SK-N-SH (cell line): ENCODE data around the gene APP. TPM values are rescaled to one million over a fixed set of nuclear protein-coding genes. Genes with fewer than 3 reads are reported as not detected.
A peak's percentile ranks its signal among the peaks of the same experiment; 100 is the strongest.

Experiments used
- CTCF ChIA-PET: fragments of 300-600, 350-600 bp; formaldehyde crosslinking; extraction: SDS; loops from one replicate; lab custom pipeline; 2021; lab: Yijun Ruan, JAX
- POLR2A ChIA-PET: fragments of 350-600 bp; sonication (Branson Sonifier 250); formaldehyde crosslinking; extraction: SDS; loops from one replicate; lab custom pipeline; 2020; ENCODE audit warnings: antibody characterized with exemption, inconsistent platforms; lab: Yijun Ruan, JAX
- DNase-seq: peaks from one replicate; pipeline ENCODE4 v3.0.0; 2012
- H2AFZ ChIP-seq: fragments of 200-600 bp; sonication (generic); 2 replicates; pipeline ENCODE4 v1.8.1; 2016; ENCODE audit warnings: antibody characterized with exemption, mild to moderate bottlenecking, low read depth
- H3F3A ChIP-seq: fragments of 200-600 bp; sonication (generic); replicated peaks from 2 replicates; pipeline ENCODE3; 2016; ENCODE audit warnings: antibody characterized with exemption, mild to moderate bottlenecking; ENCODE audit not compliant: insufficient read depth
- H3K27ac ChIP-seq, 2 experiments: fragments of 200-500 bp in 1 of 2; fragments of 200-600 bp in 1 of 2; sonication (Bioruptor generic) in 1 of 2; sonication (generic), shearing (Covaris generic) in 1 of 2; 2 replicates each; pipeline versions ENCODE4 v1.5.1 to v1.6.1; 2014 to 2016; ENCODE audit warnings: low read depth in 2 of 2, inconsistent platforms in 1 of 2, low read length in 1 of 2, mild to moderate bottlenecking in 1 of 2, mixed read lengths in 1 of 2
- H3K27me3 ChIP-seq: fragments of 200-600 bp; sonication (generic), shearing (Covaris generic); 2 replicates; pipeline ENCODE4 v1.6.1; 2016; ENCODE audit warnings: mixed run types; ENCODE audit not compliant: insufficient read depth
- H3K36me3 ChIP-seq, 2 experiments: fragments of 200-500 bp in 1 of 2; fragments of 200-600 bp in 1 of 2; sonication (Bioruptor generic) in 1 of 2; sonication (generic) in 1 of 2; replicated peaks in 1 of 2; 2 replicates each; pipeline versions ENCODE3 to v1.5.1; 2014 to 2016; ENCODE audit warnings: low read length in 1 of 2, mild to moderate bottlenecking in 1 of 2; ENCODE audit not compliant: insufficient read depth in 2 of 2, control insufficient read depth in 1 of 2
- H3K4me1 ChIP-seq, 2 experiments: fragments of 200-500 bp in 1 of 2; fragments of 200-600 bp in 1 of 2; sonication (Bioruptor generic) in 1 of 2; sonication (generic), shearing (Covaris generic) in 1 of 2; 2 replicates each; pipeline versions ENCODE4 v1.5.1 to v1.6.1; 2014 to 2016; ENCODE audit warnings: low read depth in 1 of 2, low read length in 1 of 2, mixed run types in 1 of 2; ENCODE audit not compliant: insufficient read depth in 2 of 2, control insufficient read depth in 1 of 2
- H3K4me2 ChIP-seq: fragments of 200-600 bp; sonication (generic), shearing (Covaris generic); 2 replicates; pipeline ENCODE4 v1.6.1; 2017; ENCODE audit warnings: mixed run types
- H3K4me3 ChIP-seq, 2 experiments: fragments of 200-500 bp in 1 of 2; fragments of 200-600 bp in 1 of 2; sonication (Bioruptor generic) in 1 of 2; sonication (generic), shearing (Covaris generic) in 1 of 2; 2 replicates each; pipeline versions ENCODE4 v1.5.1 to v1.8.1; 2014 to 2016; ENCODE audit warnings: low read depth in 2 of 2, inconsistent platforms in 1 of 2, low read length in 1 of 2, mild to moderate bottlenecking in 1 of 2, mixed read lengths in 1 of 2, moderate library complexity in 1 of 2
- H3K79me2 ChIP-seq: fragments of 200-600 bp; sonication (generic); 2 replicates; pipeline ENCODE4 v1.8.1; 2017; ENCODE audit warnings: mild to moderate bottlenecking; ENCODE audit not compliant: insufficient read depth
- H3K9ac ChIP-seq: fragments of 200-600 bp; sonication (generic); 2 replicates; pipeline ENCODE4 v1.6.1; 2017; ENCODE audit warnings: mixed run types
- H3K9me2 ChIP-seq: fragments of 200-600 bp; sonication (generic); 2 replicates; pipeline ENCODE4 v1.6.1; 2017; ENCODE audit warnings: mixed run types
- H3K9me3 ChIP-seq: fragments of 200-600 bp; sonication (generic); 2 replicates; pipeline ENCODE4 v1.6.1; 2017; ENCODE audit warnings: mixed run types, mild to moderate bottlenecking, moderate library complexity
- H4K20me1 ChIP-seq: fragments of 200-600 bp; sonication (generic); 2 replicates; pipeline ENCODE4 v1.6.1; 2017; ENCODE audit warnings: mild to moderate bottlenecking, mixed run types; ENCODE audit not compliant: insufficient read depth
- ELF1 ChIP-seq: IDR thresholded peaks from 2 replicates; pipeline ENCODE4 v1.4.0; 2012
- EP300 ChIP-seq, 2 experiments: IDR thresholded peaks; 2 replicates each; pipeline versions ENCODE4 v1.4.0 to v1.6.1; 2012; ENCODE audit warnings: borderline replicate concordance in 1 of 2, low read depth in 1 of 2, low read length in 1 of 2
- EZH2phosphoT487 ChIP-seq: fragments of 200-600 bp; sonication (generic); IDR thresholded peaks from 2 replicates; pipeline ENCODE4 v1.6.1; 2017; ENCODE audit warnings: low read depth, mixed run types, mild to moderate bottlenecking, antibody characterized with exemption, moderate library complexity, borderline replicate concordance
- FOSL2 ChIP-seq: IDR thresholded peaks from 2 replicates; pipeline ENCODE4 v1.4.0; 2012; ENCODE audit warnings: low read depth, mild to moderate bottlenecking, moderate library complexity, borderline replicate concordance
- FOXJ3 ChIP-seq: sonication (generic); formaldehyde crosslinking; IDR thresholded peaks from 2 replicates; pipeline ENCODE4 v1.5.1; 2020; ENCODE audit warnings: mild to moderate bottlenecking, missing genetic modification reagents
- GABPA ChIP-seq: IDR thresholded peaks from 2 replicates; pipeline ENCODE4 v1.4.0; 2012; ENCODE audit warnings: low read depth, mild to moderate bottlenecking
- GATA2 ChIP-seq: sonication (generic); formaldehyde crosslinking; IDR thresholded peaks from 2 replicates; pipeline ENCODE4 v1.5.0; 2020; ENCODE audit warnings: mild to moderate bottlenecking, missing genetic modification reagents
- JUND ChIP-seq: IDR thresholded peaks from 2 replicates; pipeline ENCODE4 v1.4.0; 2012
- MEF2A ChIP-seq: IDR thresholded peaks from 2 replicates; pipeline ENCODE4 v1.4.0; 2012; ENCODE audit warnings: low read depth, borderline replicate concordance
- NRF1 ChIP-seq: IDR thresholded peaks from 2 replicates; pipeline ENCODE4 v1.6.1; 2012; ENCODE audit warnings: low read depth, mild to moderate bottlenecking, low read length
- POLR2AphosphoS5 ChIP-seq: IDR thresholded peaks from 2 replicates; pipeline ENCODE4 v1.6.1; 2012; ENCODE audit warnings: low read depth, low read length
- RAD21 ChIP-seq: IDR thresholded peaks from 2 replicates; pipeline ENCODE4 v1.6.1; 2012; ENCODE audit warnings: mild to moderate bottlenecking, low read length
- RCOR1 ChIP-seq: fragments of 150-350 bp; IDR thresholded peaks from 2 replicates; pipeline ENCODE4 v1.6.1; 2017; ENCODE audit warnings: antibody characterized with exemption, low read length
- RXRA ChIP-seq: IDR thresholded peaks from 2 replicates; pipeline ENCODE4 v1.4.0; 2012; ENCODE audit warnings: low read depth, mild to moderate bottlenecking, borderline replicate concordance
- SIN3A ChIP-seq: IDR thresholded peaks from 2 replicates; pipeline ENCODE4 v1.6.1; 2012; ENCODE audit warnings: low read depth, mild to moderate bottlenecking, low read length, moderate library complexity, borderline replicate concordance
- SMC3 ChIP-seq: IDR thresholded peaks from 2 replicates; pipeline ENCODE4 v1.6.1; 2012; ENCODE audit warnings: low read depth, low read length, improper control_type of control experiment
- TAF1 ChIP-seq: IDR thresholded peaks from 2 replicates; pipeline ENCODE4 v1.6.1; 2012; ENCODE audit warnings: low read depth, mild to moderate bottlenecking, low read length, moderate library complexity, borderline replicate concordance
- TCF12 ChIP-seq: IDR thresholded peaks from 2 replicates; pipeline ENCODE4 v1.4.0; 2012
- TEAD4 ChIP-seq: IDR thresholded peaks from 2 replicates; pipeline ENCODE4 v1.4.0; 2012; ENCODE audit warnings: mild to moderate bottlenecking, borderline replicate concordance; ENCODE audit not compliant: insufficient read depth
- WGBS: methylation state at CpG from one replicate; pipeline ENCODE4 v1.1.6; 2017; ENCODE audit warnings: low lambda C conversion rate; 5-methylcytosine and 5-hydroxymethylcytosine counted together
- polyA plus RNA-seq, 3 experiments: library from polyadenylated mRNA; depleted of rRNA; stranded (reverse); fragments of >200 nt; gene quantifications; 2 replicates each; pipeline ENCODE4 v1.2.3, GENCODE V29; 2012
- TF ChIP-seq, protein P1 (sequence below): IDR thresholded peaks from 2 replicates; pipeline ENCODE4 v1.4.0; 2012; ENCODE audit warnings: low read depth, borderline replicate concordance
- TF ChIP-seq, protein P2 (sequence below): IDR thresholded peaks from 2 replicates; pipeline ENCODE4 v1.4.0; 2012; ENCODE audit warnings: low read depth, borderline replicate concordance
- TF ChIP-seq, protein P3 (sequence below): IDR thresholded peaks from 2 replicates; pipeline ENCODE4; 2012
- TF ChIP-seq, protein P4 (sequence below): IDR thresholded peaks from 2 replicates; pipeline ENCODE4 v1.4.0; 2012; ENCODE audit warnings: low read depth

The APP gene
- polyA plus RNA-seq, 1 of the 3 experiments (the other 2 are of a cell fraction), result 780 TPM

DNA sequence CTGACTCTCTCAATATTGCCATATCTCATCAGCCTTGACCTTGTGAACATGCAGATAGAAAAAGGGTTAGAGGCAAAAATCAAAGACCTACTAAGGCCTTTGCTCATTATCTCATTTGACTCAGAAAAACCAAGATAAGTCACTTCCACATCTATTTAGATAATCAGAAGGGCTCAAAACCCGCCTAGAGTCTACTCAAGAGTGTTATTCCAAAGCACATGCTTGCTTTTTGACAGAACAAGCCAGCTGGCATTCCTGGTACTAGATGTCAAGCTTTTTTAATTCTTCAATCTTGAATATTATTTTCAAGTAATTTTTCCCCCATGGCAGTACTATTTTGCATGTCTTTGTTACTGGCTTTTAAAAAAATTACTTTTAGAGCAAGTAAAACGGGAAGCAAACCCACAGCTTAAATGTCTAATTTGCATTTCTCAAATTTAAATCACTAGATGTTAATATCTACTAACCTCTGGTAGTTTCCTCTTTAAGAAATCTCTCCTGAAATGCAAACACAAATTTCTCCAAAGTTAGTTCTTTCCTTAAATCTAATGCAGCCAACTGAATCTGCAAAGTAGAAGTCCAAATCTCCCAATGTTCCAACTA lies 51.5 kb downstream of the APP start:
- H3K9ac ChIP-seq, result no peak overlapping the region
- ChIA-PET POLR2A (no interaction called here), CTCF (no interaction called here)
- no peak overlapping the region for H3K4me2 ChIP-seq
- H3K4me1 ChIP-seq, result peaks cover 25 to 42% of the 10 kb centered on the region in 2 experiments; a peak in 3 of 4 replicates
- no peak overlapping the region for H2AFZ ChIP-seq
- H3F3A ChIP-seq, result peaks cover 16% of the 10 kb centered on the region
- H3K9me2 ChIP-seq, result no peaks in the 10 kb centered on the region
- peaks cover 54% of the 10 kb centered on the region for H3K79me2 ChIP-seq
- DNase-seq, result no peak
- H4K20me1 ChIP-seq, result peaks cover 9% of the 10 kb centered on the region
- H3K36me3 ChIP-seq, result no peaks in the 10 kb centered on the region
- H3K27me3 ChIP-seq, result no peaks in the 10 kb centered on the region
- 90% methylated on average over 2 of the region's 2 CpGs for WGBS
- no peak for TF ChIP-seq RCOR1
- no peak for TF ChIP-seq FOSL2
- no peak for TF ChIP-seq EZH2phosphoT487
- TF ChIP-seq TEAD4, result no peak
- no peak for TF ChIP-seq SMC3
- TF ChIP-seq GABPA, result no peak
- no peak for TF ChIP-seq POLR2AphosphoS5
- TF ChIP-seq, protein P1, sequence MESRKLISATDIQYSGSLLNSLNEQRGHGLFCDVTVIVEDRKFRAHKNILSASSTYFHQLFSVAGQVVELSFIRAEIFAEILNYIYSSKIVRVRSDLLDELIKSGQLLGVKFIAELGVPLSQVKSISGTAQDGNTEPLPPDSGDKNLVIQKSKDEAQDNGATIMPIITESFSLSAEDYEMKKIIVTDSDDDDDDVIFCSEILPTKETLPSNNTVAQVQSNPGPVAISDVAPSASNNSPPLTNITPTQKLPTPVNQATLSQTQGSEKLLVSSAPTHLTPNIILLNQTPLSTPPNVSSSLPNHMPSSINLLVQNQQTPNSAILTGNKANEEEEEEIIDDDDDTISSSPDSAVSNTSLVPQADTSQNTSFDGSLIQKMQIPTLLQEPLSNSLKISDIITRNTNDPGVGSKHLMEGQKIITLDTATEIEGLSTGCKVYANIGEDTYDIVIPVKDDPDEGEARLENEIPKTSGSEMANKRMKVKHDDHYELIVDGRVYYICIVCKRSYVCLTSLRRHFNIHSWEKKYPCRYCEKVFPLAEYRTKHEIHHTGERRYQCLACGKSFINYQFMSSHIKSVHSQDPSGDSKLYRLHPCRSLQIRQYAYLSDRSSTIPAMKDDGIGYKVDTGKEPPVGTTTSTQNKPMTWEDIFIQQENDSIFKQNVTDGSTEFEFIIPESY, result no peak
- no peak for TF ChIP-seq FOXJ3 (CRISPR knock-in tag)
- TF ChIP-seq NRF1, result no peak
- TF ChIP-seq EP300 (IDR thresholded peaks at IDR 0.05; ENCODE audit: borderline replicate concordance in 1 of 2, low read depth in 1 of 2, low read length in 1 of 2), result no peak
- TF ChIP-seq ELF1, result no peak
- no peak for TF ChIP-seq RAD21
- no peak for TF ChIP-seq GATA2 (CRISPR knock-in tag)
- H3K27ac ChIP-seq, result no peak overlapping the region
- H3K9me3 ChIP-seq, result no peaks in the 10 kb centered on the region
- H3K4me3 ChIP-seq, result no peak overlapping the region

DNA sequence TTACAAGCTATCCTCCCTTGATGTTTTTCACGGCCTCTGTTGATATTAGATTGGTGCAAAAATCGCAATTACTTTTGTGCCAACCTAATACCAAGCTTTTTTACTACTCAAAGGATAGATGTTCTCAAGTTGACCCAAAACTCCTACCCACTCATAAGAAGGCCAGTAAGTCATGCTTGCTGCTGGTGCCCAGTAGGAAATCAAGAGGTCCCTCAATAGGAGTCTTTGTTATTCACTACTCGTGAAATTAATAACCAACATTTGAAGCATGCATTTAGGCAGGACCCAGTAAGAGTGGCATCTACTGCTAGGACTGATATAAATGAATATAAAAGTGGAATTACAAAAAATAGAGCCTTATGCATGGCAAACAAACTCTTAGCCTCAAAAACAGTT lies 52.6 kb downstream of the APP start:
- Histone ChIP-seq H3F3A (peaks cover 16% of the 10 kb centered on the region), H3K4me2 (no peak overlapping the region), H3K4me1 (peaks cover 18 to 32% of the 10 kb centered on the region in 2 experiments; a peak in 3 of 4 replicates), H2AFZ (no peak overlapping the region), H3K4me3 (no peak overlapping the region), H3K9me2 (no peaks in the 10 kb centered on the region), H3K9me3 (no peaks in the 10 kb centered on the region), H3K27me3 (no peaks in the 10 kb centered on the region), H3K36me3 (no peaks in the 10 kb centered on the region), H4K20me1 (no peaks in the 10 kb centered on the region; the same call in 1 of the 2 replicates), H3K27ac (peak overlapping the region in 1 of 2 experiments; percentile 96; a peak in 1 of 4 replicates), H3K9ac (no peak overlapping the region), H3K79me2 (peaks cover 57% of the 10 kb centered on the region)
- ChIA-PET CTCF (no interaction called here), POLR2A (no interaction called here)
- no peak for DNase-seq
- WGBS, result 93% methylated on average over 3 of the region's 3 CpGs
- TF ChIP-seq SIN3A, result no peak
- TF ChIP-seq FOSL2, result no peak
- TF ChIP-seq, protein P2, sequence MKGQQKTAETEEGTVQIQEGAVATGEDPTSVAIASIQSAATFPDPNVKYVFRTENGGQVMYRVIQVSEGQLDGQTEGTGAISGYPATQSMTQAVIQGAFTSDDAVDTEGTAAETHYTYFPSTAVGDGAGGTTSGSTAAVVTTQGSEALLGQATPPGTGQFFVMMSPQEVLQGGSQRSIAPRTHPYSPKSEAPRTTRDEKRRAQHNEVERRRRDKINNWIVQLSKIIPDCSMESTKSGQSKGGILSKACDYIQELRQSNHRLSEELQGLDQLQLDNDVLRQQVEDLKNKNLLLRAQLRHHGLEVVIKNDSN, result no peak
- TF ChIP-seq RXRA, result no peak
- TF ChIP-seq POLR2AphosphoS5, result no peak
- TF ChIP-seq, protein P3, sequence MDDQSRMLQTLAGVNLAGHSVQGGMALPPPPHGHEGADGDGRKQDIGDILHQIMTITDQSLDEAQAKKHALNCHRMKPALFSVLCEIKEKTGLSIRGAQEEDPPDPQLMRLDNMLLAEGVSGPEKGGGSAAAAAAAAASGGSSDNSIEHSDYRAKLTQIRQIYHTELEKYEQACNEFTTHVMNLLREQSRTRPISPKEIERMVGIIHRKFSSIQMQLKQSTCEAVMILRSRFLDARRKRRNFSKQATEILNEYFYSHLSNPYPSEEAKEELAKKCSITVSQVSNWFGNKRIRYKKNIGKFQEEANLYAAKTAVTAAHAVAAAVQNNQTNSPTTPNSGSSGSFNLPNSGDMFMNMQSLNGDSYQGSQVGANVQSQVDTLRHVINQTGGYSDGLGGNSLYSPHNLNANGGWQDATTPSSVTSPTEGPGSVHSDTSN, result no peak
- TF ChIP-seq RCOR1, result no peak
- TF ChIP-seq TEAD4, result no peak
- TF ChIP-seq JUND, result no peak
- no peak for TF ChIP-seq TCF12
- TF ChIP-seq MEF2A, result no peak
- TF ChIP-seq, protein P1, result no peak
- TF ChIP-seq, protein P4, sequence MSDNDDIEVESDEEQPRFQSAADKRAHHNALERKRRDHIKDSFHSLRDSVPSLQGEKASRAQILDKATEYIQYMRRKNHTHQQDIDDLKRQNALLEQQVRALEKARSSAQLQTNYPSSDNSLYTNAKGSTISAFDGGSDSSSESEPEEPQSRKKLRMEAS, result no peak
- TF ChIP-seq TAF1, result no peak
